ENCODE measurements around the gene LAMB4. TPM values are rescaled to one million over a fixed set of nuclear protein-coding genes. Genes with fewer than 3 reads are reported as not detected.
A peak's percentile ranks its signal among the peaks of the same experiment; 100 is the strongest.

LAMB4 gene
- total RNA-seq, 2 experiments from 2014 or later = not detected

DNA sequence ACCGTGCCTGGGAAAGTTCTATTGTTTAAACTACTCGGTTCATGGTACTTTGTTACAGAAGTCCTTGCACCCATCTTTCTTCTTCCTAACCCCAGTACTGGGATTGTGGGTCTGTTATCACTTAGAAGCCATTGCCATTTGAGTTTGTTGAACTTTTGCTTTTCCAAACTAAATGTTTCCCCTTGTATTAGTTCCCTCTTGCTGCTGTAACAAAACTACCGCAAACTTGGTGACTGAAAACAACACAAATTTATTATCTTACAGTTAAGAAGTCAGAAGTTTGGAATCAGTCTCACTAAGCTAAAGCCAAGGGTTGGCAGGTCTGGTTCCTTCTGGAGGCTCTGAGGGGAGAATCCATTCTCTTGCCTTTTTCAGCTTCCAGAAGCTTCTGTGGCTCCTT is 6.9 kb upstream of the LAMB4 start:
- no peak overlapping the region for H3K4me3 Mint-ChIP-seq
- intact Hi-C loops (cut with micrococcal nuclease) = no loop called here
- ChIA-PET POLR2A (no interaction called here), CTCF (interaction anchor here (1.6 kb wide), 1 partner anchor 23 kb away, joined by 3 read pairs; no protein-coding TSS in a partner anchor)
- no peaks in the 10 kb centered on the region for H3K9me3 Mint-ChIP-seq
- no peaks in the 10 kb centered on the region for H3K36me3 Mint-ChIP-seq
- peaks cover 15% of the 10 kb centered on the region for H3K4me1 Mint-ChIP-seq (ENCODE audit: low read depth)
- H3K27me3 Mint-ChIP-seq = peaks cover 8% of the 10 kb centered on the region
- H3K27ac Mint-ChIP-seq = no peak overlapping the region
- no peak for DNase-seq

DNA sequence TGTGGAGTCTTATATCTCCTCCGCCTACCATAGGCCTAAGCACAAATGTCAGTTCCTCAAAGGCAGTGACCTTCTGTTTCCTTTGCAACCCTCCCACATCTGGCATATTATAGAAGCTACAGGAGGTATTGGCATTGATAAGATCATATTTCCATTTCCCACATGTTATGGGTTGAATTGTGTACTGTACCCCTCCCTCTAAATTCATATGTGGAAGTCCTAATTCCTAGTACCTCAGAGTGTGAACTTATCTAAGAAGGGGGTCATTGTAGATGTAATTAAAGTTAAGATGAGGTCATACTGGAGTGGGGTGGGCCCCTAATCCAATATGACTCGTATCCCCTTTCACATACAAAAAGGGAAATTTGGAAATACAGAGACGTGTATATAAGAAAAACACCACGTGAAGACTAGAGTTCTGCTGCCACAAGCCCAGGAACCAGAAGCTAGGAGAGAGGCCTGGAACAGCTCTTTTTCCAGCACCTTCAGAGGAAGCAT is 6.1 kb upstream of the LAMB4 start:
- no peaks in the 10 kb centered on the region for H3K9me3 Mint-ChIP-seq
- H3K4me3 Mint-ChIP-seq = no peak overlapping the region
- DNase-seq = no peak
- intact Hi-C loops (cut with micrococcal nuclease) = no loop called here
- CTCF ChIA-PET = interaction anchor here (1.6 to 2.0 kb wide), 2 partner anchors 10 to 22 kb away, joined by 3 to 5 read pairs; no protein-coding TSS in a partner anchor
- no peaks in the 10 kb centered on the region for H3K36me3 Mint-ChIP-seq
- POLR2A ChIA-PET = no interaction called here
- peaks cover 15% of the 10 kb centered on the region for H3K4me1 Mint-ChIP-seq (ENCODE audit: low read depth)
- peaks cover 8% of the 10 kb centered on the region for H3K27me3 Mint-ChIP-seq
- H3K27ac Mint-ChIP-seq = no peak overlapping the region

DNA sequence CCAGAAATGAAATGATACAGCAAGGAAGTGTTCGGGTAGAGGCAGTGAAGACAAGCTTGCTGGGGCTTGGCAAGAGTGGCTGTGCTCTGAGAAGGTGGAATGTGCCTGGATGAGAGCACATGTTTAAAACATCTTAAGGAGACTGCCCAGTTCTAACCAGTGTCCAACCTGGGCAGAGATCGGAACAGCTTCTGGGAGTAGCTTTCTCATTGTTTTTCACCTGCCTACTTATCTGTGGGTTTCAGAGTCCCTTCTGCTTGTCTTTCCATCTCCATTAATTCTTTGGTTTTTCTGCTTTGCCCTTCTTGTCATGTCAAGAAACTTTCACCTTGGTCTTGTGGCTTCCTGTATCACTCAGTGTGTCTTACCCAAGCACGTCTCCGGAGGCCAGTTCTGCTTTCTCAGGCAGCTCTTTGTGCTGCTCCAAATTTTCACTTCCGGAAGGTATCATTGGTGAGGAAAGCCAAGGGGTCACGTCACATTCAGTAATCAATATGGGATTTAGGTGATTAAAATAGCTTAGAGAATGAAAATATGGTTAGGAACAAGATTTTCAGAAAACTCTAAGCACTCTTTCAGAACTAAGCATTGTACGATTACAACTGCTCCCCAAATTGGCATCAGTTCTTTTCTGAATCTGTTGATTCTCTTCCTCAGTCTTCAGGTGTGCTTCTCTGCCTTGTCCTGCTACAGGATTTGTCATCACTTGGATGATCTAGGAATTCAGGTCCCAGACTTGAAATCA is 5.5 kb upstream of the LAMB4 start:
- Mint-ChIP-seq H3K9me3 (no peaks in the 10 kb centered on the region), H3K27ac (no peak overlapping the region), H3K4me3 (no peak overlapping the region), H3K27me3 (peaks cover 8% of the 10 kb centered on the region), H3K4me1 (ENCODE audit: low read depth) (peaks cover 15% of the 10 kb centered on the region), H3K36me3 (no peaks in the 10 kb centered on the region)
- intact Hi-C loops (cut with micrococcal nuclease) = no loop called here
- ChIA-PET CTCF (interaction anchor here (0.9 to 2.0 kb wide), 2 partner anchors 10 to 17 kb away, joined by 3 to 5 read pairs; no protein-coding TSS in a partner anchor), POLR2A (no interaction called here)
- DNase-seq = peak; percentile 48

DNA sequence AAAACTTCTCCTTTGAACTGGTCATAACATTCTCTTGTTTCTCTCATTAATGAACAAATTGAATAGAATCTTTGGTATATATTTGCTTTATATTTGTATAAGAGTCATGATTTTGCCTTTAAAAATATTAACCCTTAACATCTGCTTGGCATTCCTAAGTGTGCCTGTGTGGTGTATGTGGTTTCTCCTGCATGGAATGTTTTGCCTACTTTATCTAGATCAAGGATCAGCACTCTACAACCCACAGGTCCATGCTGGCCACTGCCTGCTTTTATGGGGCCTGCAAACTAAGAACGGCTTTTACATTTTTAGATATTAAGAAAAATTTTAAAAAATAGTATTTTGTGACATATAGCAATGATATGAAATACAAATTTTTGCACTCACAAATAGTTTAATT is 4.3 kb upstream of the LAMB4 start:
- POLR2A ChIA-PET = no interaction called here
- intact Hi-C loops (cut with micrococcal nuclease) = no loop called here

DNA sequence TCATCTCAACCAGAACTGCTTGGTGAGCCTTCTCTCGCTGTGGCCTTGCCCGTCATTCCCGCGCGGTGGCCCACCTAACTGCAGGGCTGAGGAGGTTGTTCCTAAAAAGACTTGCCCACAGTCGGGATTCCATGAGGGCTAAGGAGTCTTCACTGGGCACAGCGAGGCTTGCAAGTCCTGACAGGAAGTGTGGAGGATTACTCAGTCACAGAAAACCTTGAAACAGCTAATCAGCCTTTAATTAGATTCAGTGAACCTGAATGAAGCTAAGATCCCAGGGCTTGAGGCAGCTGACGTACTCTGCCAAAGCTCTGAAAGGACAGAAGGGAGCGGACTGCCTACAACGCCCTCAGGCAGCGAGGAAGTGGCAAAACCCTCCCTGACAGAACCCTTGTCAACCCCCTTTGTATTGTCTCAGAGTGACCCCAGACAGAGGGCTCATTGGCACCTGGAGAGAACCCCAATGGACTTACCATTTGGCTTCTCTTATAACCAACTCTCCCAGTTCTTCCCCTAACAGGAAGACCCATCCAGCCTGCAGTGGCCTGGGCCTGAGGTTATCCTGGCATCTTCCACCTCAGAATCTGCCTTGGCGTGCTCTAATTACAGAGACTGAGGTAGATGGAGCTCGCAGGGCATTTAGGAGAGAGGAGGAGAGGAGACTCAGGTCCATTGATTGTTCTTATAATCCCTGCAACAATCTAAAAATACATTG is 2.5 kb upstream of the LAMB4 start:
- POLR2A ChIA-PET = no interaction called here
- H3K27ac Mint-ChIP-seq = no peak overlapping the region
- no peak for DNase-seq
- intact Hi-C loops (cut with micrococcal nuclease) = no loop called here
- peaks cover 4% of the 10 kb centered on the region for H3K27me3 Mint-ChIP-seq
- H3K4me1 Mint-ChIP-seq (ENCODE audit: low read depth) = peaks cover 15% of the 10 kb centered on the region
- no peaks in the 10 kb centered on the region for H3K36me3 Mint-ChIP-seq
- H3K9me3 Mint-ChIP-seq = no peaks in the 10 kb centered on the region
- H3K4me3 Mint-ChIP-seq = no peak overlapping the region
- CTCF ChIA-PET = interaction anchor here (1.6 kb wide), 1 partner anchor 13 kb away, joined by 5 read pairs; no protein-coding TSS in a partner anchor

More for the DNA sequence above, 4.3 kb upstream of the LAMB4 start:
- no peak overlapping the region for H3K4me3 Mint-ChIP-seq
- H3K27me3 Mint-ChIP-seq = peaks cover 4% of the 10 kb centered on the region
- CTCF ChIA-PET = interaction anchor here (2.0 kb wide), 1 partner anchor 11 kb away, joined by 5 read pairs; no protein-coding TSS in a partner anchor
- H3K27ac Mint-ChIP-seq = no peak overlapping the region
- no peaks in the 10 kb centered on the region for H3K36me3 Mint-ChIP-seq
- no peaks in the 10 kb centered on the region for H3K9me3 Mint-ChIP-seq
- no peak for DNase-seq
- peaks cover 15% of the 10 kb centered on the region for H3K4me1 Mint-ChIP-seq (ENCODE audit: low read depth)

DNA sequence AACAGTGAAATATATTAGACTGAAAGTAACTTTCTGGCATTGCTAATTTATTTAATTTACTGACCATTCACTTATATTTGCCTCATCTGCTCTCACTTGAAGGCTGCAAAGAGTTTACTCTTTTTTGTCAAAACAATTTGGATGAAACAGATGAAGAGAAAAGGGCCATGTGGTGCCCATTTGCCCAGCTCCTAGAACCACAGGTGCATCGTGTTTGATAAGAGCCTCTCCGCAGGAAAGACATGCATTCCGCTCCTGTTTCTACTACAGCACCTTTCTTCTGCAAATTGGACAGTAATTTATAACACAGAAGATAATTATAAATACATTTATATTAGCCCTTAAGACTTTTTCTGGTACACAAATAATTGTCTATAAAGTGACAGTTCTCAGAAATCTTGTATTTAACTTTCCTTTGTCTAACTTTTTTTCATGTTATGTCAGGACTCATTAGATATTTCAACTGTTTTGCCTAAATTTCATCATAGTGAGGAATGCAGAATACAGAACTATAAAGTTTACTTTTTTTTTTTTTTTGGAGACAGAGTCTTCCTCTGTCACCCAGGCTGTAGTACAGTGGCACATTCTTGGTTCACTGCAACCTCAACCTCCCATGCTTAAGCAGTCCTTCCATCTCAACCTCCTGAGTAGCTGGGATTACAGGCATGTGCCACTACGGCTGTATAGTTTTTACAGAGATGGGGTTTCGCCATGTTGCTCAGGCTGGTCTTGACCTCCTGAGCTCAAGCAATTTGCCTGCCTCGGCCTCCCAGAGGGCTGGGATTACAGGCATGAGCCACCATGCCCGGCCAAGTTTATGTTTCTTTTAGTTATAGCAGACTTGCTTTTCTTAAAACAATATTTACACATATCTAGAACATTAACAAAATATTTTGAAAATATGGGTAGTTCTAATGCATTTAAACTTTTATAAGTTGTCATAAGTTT is 869 bp downstream of the LAMB4 start:
- Mint-ChIP-seq H3K4me3 (no peak overlapping the region), H3K9me3 (no peaks in the 10 kb centered on the region), H3K27me3 (peaks cover 4% of the 10 kb centered on the region), H3K27ac (no peak overlapping the region), H3K4me1 (ENCODE audit: low read depth) (no peaks in the 10 kb centered on the region), H3K36me3 (no peaks in the 10 kb centered on the region)
- intact Hi-C loops (cut with micrococcal nuclease) = no loop called here
- no peak for DNase-seq
- ChIA-PET POLR2A (no interaction called here), CTCF (no interaction called here)

DNA sequence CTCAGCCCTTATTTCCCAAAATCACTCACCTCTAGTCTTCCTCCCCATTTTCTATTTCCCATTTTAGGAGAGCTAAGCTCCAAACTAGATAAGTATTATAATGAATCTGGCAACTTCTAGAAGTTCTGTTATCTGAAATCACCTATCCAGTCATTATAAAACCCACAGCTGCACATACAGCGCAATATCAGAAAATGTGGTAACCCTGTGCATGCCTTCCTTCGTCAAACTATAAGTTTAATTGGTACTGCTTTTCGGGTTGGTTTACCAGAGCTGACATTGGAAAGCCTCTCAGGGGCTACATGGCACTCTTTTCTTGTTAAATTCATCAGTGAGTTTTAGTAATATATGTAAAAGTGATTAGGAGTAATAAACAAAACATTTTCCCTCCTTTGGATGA is 1.6 kb downstream of the LAMB4 start:
- no peaks in the 10 kb centered on the region for H3K36me3 Mint-ChIP-seq
- H3K9me3 Mint-ChIP-seq = no peaks in the 10 kb centered on the region
- H3K4me3 Mint-ChIP-seq = no peak overlapping the region
- H3K27ac Mint-ChIP-seq = no peak overlapping the region
- peaks cover 4% of the 10 kb centered on the region for H3K27me3 Mint-ChIP-seq
- intact Hi-C loops (cut with micrococcal nuclease) = no loop called here
- no peak for DNase-seq
- ChIA-PET CTCF (no interaction called here), POLR2A (no interaction called here)
- no peaks in the 10 kb centered on the region for H3K4me1 Mint-ChIP-seq (ENCODE audit: low read depth)

DNA sequence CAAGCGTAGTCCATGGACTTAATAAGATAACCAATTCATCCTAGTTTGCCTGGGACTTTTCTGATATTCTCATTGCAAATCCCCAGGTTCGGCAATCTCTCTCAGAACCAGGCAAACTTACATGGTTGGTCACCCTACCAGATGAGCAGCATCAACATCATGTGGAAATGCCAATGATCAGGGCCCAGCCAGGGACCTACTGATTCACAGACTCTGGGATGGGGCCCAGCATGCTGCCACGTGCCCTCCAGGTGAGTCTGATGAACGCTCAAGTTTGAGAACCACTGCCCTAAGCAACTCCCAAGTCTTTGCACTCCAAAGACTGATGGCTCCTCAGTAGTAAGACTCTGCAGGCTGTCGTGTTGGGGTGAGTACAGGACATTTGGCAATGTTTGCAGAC is 2.7 kb downstream of the LAMB4 start:
- no peaks in the 10 kb centered on the region for H3K9me3 Mint-ChIP-seq
- ChIA-PET CTCF (no interaction called here), POLR2A (no interaction called here)
- H3K4me1 Mint-ChIP-seq (ENCODE audit: low read depth) = no peaks in the 10 kb centered on the region
- no peak overlapping the region for H3K27ac Mint-ChIP-seq
- DNase-seq = no peak
- H3K27me3 Mint-ChIP-seq = peaks cover 2% of the 10 kb centered on the region
- intact Hi-C loops (cut with micrococcal nuclease) = no loop called here
- no peak overlapping the region for H3K4me3 Mint-ChIP-seq
- H3K36me3 Mint-ChIP-seq = no peaks in the 10 kb centered on the region

DNA sequence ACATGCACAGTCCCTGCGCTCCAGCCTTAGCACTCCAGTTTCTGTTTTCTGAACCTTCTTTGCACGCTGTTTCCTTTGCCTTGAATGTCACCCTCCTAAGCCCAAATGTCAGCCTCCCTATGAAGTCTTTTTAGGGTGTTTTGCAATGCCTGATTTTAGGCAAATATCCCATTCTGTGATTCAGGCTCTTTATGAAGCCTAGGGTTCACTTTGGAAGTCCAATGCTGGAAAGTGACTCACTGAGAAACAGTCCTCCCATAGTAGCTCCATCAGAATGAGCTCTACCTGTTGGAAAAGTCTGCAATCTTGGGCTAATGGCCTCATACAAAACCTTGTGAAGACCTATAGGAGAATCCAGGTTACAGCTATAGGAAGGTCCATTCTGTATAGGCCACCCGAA is 5.3 kb downstream of the LAMB4 start:
- no peak for DNase-seq
- Mint-ChIP-seq H3K4me1 (ENCODE audit: low read depth) (no peaks in the 10 kb centered on the region), H3K27me3 (no peaks in the 10 kb centered on the region), H3K4me3 (no peak overlapping the region), H3K36me3 (no peaks in the 10 kb centered on the region), H3K27ac (no peak overlapping the region), H3K9me3 (no peaks in the 10 kb centered on the region)
- CTCF ChIA-PET = no interaction called here
- intact Hi-C loops (cut with micrococcal nuclease) = no loop called here
- POLR2A ChIA-PET = no interaction called here

DNA sequence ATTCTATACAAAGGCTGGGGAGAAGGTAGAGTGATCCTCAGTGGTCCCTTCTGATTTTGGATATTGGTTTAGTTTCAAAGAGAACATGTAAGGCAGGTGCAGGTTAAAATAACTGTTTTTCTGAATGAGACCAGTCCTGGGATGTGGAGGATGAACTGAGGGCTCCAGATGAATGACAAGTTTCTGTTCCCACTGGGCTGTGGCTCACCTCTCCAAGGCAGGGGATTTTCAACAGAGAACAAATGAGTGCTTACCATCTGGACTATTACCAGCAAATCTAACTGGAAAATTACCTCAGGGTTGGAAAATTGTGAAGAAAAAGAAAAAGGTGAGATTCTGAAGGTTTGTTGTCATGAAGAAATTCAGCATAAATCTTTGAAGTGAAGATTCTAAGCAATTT is 8.0 kb downstream of the LAMB4 start:
- Mint-ChIP-seq H3K27ac (no peak overlapping the region), H3K4me3 (no peak overlapping the region), H3K27me3 (no peaks in the 10 kb centered on the region), H3K36me3 (no peaks in the 10 kb centered on the region), H3K4me1 (ENCODE audit: low read depth) (no peaks in the 10 kb centered on the region), H3K9me3 (no peaks in the 10 kb centered on the region)
- ChIA-PET POLR2A (no interaction called here), CTCF (interaction anchor here (1.0 kb wide), 1 partner anchor 13 kb away, joined by 3 read pairs; no protein-coding TSS in a partner anchor)
- intact Hi-C loops (cut with micrococcal nuclease) = no loop called here
- DNase-seq = no peak

DNA sequence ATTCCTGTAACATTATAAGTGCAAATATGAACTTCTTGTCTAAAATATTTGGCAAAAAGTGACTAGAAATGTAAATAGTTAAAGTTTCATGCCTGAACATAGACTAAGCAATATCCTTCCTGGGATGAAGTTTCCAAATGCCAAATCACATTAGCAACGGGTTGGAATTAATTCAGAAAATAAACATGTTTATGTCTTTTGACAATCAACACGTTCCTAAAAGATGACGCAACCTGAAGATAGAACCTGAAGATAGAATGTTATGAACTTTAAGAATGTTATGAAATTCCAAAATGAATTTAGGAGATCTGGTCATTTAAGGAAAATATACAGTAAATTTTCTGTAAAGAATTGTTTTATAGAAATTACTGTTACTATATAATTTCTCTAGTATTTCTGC is 9.2 kb downstream of the LAMB4 start:
- CTCF ChIA-PET = interaction anchor here (0.7 to 1.5 kb wide), 2 partner anchors 25 kb away, joined by 3 to 5 read pairs; no protein-coding TSS in a partner anchor
- H3K4me3 Mint-ChIP-seq = no peak overlapping the region
- H3K36me3 Mint-ChIP-seq = no peaks in the 10 kb centered on the region
- DNase-seq = no peak
- intact Hi-C loops (cut with micrococcal nuclease) = no loop called here
- H3K9me3 Mint-ChIP-seq = no peaks in the 10 kb centered on the region
- H3K4me1 Mint-ChIP-seq (ENCODE audit: low read depth) = no peaks in the 10 kb centered on the region
- POLR2A ChIA-PET = no interaction called here
- H3K27me3 Mint-ChIP-seq = no peaks in the 10 kb centered on the region
- H3K27ac Mint-ChIP-seq = no peak overlapping the region

DNA sequence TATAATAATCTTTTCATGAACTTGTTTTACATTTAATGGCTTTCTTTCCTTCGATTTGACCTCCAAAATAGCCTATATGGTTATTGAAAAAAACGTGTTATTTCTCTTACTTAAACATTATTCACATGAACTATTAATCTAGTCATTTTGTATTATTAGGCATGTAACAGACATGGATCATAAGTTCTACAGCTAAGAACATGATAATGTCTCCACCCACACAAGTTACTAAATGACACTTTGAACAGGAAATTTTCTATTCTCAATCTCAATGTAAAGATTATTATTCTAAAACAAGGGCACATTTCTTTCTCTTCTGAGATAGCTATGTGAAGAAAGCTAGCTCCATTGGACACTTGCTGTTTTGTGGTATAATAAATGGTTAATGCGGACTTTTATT is 10.0 kb downstream of the LAMB4 start:
- Mint-ChIP-seq H3K27me3 (no peaks in the 10 kb centered on the region), H3K9me3 (no peaks in the 10 kb centered on the region), H3K4me3 (no peak overlapping the region), H3K36me3 (no peaks in the 10 kb centered on the region), H3K27ac (no peak overlapping the region), H3K4me1 (ENCODE audit: low read depth) (no peaks in the 10 kb centered on the region)
- ChIA-PET CTCF (interaction anchor here (0.6 to 1.5 kb wide), 3 partner anchors 16 to 26 kb away, joined by 3 to 5 read pairs (median 4); no protein-coding TSS in a partner anchor), POLR2A (no interaction called here)
- intact Hi-C loops (cut with micrococcal nuclease) = no loop called here
- no peak for DNase-seq
